Stimulated activated CD8-positive, alpha-beta memory T cell treated with anti-CD3 and anti-CD28 coated beads, Interleukin-7, amount 100 ng/mL, for 48 hours (primary cell): ENCODE data around the gene ECI1.
"Not testable (repeated sequence)": the region's sequence is repeated elsewhere in the genome, so short reads cannot be mapped to it uniquely, and the experiment has no call there.

ENCODE experiments used
- DNase-seq, 2 donors: peaks; one replicate each; pipeline ENCODE4 v3.0.0-alpha.2; 2020; ENCODE audit warnings: low read depth in 1 of 2; ENCODE audit errors: extremely low read depth in 1 of 2

The ECI1 gene

DNA sequence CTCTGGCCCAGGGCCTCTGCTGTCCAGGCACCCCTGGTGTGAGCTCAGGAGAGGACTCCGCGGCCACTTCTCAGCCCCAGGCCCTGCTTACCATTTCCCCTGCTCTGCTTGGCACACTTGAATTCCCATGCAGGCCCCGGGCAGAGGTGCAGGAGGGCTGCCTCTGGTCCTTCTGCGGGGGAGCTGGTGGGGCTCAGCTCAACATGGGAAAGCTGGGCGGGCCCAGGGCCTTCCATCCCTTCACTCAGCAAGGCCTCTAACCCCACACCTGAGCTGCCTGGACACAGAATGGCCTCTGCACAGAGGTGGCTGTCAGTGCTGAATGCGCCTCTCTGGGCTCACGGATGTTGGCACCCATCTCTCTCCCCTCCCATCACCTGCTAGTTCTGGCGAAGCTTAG, 29.1 kb upstream of the ECI1 start:
- no peak for DNase-seq

DNA sequence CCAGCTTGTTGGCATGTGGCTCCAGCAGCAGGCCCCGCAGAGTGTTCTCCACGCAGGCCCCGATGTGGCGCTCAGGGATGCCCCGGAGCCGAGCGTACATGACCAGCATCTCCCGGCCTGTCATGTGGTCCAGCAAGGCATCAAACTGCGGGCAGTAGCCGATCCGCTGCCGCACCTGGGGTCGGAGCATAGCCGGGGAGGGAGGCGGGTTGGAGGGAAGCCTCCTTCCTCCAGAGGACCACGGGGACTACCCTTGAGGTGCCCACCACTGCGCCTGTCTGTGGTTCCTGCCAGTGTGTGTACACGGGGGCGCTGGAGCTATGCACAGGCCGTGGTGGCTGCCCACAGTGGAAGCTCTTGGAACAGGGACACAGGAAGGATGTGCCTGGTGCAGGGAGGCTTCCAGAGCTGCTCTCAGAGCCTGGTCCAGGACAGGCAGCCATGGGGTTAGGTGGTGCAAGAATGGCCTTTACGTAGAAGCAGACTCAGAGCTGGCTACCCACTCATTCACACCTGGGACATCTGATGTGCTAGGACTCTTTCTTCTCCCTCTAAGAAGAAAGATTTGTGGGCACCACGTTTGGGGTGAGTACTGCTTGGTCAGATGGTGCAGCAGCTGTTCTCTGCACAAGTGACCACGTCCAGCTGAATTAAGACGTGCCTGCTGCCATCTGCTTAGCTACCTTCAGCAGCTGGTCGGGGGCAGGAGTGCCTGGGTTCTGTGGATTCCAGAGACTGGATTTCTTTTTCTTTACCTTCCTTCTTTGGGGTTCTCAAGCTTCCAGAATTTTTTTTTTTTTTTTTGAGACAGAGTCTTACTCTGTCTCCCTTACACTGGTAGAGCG, 27.8 kb upstream of the ECI1 start:
- no peak for DNase-seq

DNA sequence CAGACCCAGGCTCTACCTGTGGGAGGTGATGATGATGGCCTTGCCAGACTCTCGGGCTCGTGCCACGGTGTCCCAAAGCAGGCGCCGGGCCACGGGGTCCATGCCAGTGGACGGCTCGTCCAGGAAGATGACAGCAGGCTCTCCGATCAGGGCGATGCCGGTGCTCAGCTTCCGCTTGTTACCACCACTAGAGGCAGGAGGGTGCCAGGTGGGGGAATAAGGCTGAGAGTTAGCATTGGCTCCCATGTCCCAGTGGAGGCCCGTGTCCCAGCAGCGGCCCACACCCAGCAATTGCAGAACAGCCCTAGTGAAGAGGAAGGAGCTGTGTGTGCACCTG, 26.9 kb upstream of the ECI1 start:
- DNase-seq: no peak

DNA sequence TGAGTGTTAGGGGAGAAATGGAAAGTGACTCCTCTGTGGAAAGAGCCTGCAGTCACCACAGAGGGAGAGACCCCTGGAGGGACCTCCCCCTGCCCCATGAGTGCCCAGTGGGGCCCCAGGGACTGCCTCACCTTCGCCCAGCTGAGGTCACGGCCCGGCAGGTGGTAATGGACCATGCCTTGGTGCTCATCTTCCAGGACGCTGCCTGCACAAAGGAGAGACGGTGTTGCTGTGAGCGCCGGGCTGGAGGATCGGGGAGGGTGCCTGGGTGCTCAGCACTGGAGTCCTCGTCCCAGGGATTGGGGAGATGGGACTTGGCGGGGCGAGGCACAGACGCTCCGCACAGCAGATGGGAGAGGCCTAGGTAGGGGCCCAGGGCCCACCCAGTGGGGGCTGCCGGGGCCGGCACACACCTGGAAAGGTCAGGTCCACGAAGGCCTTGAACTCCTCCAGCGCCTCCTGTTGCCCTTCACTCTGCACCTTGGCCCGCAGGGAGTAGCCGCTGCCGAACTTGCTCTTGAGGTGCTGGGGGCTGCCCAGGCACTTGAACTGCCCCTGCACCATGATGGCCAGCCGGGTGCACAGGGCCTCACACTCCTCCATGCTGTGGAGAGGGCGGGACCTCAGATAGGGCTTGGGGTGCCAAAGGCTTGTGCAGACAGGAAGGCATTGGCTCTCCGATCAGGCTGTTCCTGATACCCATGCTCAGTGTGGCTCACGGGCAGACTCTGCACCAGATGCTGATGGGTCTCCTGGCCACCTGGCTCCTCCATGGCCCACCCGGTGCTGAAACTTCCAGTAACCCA, 26.3 kb upstream of the ECI1 start:
- DNase-seq: no peak

DNA sequence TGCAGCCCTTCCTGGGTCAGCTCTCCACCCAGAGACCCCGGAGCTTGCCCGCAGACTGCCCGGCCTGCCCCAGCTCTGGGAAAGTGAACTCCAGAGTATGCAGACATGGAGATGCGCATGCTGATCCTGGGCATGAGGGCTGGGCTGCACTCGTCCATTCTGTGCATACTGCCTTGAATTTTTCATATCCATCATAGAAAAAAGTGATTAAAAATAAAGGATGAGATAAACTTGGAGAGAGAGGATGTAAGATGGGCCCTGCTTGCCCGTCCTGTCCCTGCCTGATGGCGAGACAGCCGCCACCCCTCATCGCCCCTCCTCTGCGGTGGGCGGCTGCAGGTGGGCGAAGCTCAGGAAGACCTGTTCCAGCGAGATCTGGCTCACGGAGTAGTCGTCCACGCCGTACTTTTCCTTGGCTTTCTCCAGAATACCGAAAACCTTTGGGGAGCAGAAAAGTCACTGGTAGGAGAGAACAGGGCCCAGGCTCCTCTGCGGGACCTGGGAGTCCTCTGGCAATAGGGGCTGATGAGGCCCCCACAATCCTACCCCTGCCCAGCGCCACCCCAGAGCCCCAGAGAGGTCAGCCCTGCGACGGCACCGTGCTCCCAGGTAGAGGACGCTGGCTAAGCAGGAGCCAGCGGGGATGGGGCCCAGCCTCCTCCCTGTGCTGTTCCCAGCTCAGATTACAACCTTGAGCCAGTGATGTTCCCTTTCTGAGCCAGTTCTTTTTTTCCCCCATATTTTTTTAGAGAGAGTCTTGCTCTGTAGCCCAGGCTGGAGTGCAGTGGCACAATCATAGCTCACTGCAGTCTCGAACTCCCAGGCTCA, 25.2 kb upstream of the ECI1 start:
- no peak for DNase-seq

DNA sequence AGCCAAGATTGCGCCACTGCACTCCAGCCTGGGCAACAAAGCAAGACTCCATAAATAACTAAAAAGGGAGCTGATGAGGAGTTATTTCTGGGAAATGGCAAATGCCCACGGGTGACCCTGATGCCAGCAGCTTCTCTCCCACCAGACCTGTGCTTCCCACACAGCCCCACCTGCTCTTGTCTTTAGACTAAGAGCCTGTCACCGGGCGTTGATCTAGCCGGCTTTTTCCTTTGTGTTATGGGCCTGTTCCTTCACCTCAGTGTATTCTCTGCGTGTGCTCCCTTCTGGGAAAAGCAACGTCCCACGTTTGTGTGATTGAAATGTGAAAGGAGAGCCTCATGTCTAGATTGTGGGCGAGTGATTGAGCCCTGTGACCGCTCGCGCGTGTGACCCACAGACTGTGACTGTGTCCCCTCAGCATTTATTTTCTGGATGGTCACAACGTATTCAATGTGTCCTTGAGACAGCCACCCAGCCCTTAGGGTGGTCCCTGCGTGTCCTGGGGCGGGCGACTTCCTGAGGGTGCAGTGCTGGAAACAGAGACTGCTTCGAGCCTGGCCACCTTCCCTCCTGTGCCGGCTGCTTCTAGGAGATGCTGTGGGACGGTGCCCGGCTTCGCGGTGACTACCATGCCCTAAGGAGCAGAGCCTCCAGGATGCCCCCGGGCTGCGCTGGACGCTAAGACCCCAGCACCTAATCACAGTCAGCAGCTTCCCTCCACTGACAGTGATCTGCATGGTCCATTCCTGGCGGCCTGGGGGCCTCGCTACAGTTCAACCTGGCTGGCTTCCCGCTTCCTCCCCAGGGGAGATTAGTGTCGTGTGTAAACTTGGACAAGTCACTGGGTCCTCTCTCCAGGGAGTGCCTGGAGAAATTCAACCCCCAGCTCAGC, 24.3 kb upstream of the ECI1 start:
- no peak for DNase-seq

DNA sequence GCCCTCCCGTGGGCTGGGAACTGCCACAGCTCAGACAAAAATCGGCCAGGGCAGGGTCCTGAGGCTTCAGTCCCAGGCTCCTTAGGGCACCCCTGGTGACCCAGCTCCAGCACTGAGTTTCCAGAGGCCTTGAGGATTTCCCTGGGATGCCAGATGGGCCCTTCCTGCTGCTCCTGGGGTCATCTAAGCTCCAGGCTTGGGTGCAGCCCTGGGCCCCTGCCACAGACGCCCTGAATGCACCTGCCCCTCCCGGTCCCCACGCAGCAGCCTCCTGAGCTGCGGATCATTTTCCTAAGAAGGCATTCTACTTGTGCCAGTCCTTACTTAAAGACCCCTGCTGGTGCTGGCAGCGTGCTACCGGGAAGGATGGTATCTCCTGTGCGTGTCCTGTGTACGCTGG, 22.5 kb upstream of the ECI1 start:
- no peak for DNase-seq

DNA sequence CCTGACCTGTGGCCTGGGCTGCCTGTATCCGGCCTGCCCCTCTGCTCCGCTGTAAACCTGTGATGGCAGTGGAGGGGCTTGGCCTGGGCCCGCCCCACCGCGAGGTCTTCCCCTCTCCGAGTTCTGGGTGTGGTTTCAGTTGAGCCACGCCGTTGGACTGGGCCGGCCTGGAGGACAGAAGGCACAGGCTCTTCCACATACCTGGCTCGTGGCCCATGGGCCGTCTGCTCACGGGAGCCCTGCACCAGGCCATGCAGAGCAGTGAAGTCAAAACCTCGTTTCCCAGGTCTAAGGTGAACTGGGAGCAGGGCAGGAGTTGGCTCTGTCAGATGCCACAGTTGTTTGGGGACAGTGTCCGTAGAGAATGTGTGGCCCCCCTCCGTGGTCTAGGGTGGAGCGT, 22.1 kb upstream of the ECI1 start:
- DNase-seq: no peak

DNA sequence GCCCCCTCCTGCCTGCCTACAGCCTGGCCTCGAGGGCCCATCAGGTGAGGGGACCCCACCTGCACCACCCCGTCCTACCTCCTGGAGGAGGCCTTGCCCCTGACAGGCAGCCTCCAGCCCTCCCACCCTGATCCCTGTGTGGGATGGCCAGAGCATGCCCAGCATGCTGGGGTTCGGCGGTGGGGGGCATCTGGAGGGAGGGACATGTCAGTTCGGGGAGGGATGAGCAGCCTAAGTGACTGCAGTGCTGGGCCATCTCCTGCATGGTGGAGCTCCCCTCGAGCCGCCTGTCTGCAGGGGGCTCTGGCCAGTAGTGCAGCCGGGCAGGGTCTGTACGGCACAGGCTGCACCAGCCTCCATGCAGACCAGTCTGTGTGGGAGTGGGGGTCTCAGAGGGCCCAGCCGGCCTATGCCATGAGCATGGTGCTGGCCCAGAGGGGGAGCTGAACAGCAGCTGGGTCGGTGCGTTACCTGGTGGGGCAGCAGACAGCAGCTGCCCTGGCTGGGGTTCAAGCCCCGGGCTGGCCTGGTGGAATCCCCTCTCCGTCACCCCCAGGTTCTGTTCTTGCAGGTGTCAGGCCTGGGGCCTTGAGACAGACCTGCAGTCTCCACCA, 20.6 kb upstream of the ECI1 start:
- DNase-seq: no peak

DNA sequence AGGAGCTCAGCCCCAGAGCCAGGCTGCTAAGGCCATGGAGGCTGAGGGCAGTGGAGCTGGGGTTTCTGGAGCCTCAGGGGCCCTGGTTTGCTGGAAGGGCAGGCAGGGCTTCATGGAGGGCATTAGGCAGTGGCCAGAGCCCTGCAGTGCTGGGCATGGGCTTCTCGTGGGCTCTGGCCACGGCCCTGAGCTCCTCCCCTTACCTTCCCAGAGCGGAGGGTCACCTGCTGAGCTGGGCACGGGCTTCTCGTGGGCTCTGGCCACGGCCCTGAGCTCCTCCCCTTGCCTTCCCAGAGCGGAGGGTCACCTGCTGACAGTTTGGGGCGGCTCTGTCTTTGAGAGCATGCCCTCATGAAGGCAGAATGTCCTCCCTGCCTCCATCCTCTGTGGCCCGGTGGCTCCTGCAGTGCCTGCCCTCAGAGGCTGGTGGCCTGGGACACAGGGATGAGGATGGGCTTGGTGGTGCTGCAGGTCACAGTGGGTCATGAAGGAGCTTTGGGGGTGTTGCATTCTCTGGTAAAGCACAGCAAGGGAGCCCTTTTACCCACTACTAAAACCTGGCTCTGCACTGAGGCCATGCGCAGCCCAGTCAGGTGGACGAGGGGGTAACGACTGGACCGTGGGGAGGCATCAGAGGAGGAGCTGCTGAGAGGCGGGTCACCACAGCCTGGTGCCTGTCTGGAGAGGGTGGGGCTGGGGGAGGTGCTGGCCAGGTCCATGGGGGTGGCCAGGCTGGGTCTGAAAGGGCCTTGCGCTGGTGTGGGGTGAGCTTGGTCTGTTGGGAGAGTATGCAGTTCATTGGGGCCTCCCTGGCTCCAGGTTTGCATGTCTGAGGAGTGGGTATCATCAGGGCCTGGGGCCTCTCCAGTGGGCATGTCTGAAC, 19.4 kb upstream of the ECI1 start:
- DNase-seq: no peak

DNA sequence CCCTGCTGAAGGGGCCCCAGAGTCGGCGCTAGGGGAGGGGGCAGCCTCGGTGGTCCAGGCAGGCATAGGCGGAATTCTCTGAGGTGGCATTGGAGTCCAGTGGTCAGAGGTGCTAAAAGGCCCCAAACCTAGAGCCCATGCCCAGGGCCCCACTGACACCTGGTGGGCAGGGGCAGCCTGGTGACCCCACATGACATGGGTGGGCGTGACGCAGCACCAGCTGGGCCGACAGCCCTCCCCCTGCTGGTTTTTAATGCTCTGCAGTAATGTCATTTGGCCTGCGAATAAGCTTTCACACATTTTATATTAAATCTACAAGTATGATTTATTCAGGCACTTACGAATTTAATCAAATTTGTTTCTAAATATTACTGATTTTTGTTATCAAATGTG, 18.7 kb upstream of the ECI1 start:
- no peak for DNase-seq

DNA sequence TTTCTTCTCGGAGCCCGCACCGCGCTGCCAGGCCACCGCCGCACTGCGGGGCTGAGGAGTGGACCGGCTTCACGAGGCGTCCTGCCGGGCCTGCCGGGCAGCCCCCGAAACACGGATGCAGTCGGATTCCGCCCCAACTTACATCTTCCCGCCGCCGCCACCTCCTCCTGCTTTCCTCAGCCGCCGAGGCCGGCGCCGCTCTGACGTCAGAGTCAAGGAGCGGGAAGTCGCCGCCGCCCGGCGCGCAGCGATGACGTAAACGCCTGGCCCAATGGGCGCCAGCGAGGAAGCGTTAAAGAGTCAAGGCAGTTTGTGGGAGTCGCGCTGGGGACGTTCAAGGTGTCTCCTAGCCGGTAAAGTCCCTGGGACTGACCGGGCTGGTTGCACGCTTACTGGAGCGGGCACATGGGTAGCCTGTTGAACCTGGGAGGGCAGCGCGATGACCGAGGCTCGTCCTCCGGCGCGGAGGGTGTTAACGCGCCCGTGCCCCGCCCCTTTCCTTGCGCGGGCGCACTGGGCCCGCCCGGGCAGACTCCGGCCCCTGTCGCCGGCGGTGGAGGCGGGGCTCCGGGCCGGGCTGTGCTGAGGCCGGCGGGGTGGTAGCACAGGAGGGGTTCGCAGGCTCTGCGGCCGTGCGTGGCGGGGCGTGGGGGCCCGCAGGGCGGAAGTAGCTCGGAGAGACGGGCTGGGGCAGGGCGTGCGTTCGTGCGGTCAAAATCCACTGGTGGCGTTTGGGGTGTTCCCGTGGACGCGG, 16.7 kb upstream of the ECI1 start, which contains the start of gene RNPS1:
Gene RNPS1 (minus strand): TSS at position 214 of the 754 bp plus-strand sequence. CDS start 3,483 bp downstream, outside the sequence.
- DNase-seq: peak; percentile 91 to 93

DNA sequence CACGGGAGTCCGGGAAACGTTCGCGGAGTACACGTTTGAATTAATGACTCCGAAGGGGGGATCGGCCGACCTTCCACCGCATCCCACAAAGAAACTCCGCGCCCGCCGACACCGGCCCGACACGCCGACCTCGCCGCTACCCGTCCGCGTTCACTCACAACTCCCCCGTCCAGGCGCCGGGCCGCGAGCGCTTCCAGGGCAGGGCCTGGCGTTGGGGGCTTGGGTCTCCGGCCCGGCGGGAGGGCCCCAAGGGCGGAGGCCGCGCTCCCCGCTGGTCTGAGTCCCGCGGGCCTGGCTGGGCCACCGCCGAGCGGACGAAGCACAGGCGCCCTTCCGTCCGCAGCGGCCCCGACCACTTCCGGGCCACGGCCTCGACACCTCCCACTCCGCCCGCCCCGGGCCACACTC, 16.1 kb upstream of the ECI1 start:
- not testable (repeated sequence) for DNase-seq

DNA sequence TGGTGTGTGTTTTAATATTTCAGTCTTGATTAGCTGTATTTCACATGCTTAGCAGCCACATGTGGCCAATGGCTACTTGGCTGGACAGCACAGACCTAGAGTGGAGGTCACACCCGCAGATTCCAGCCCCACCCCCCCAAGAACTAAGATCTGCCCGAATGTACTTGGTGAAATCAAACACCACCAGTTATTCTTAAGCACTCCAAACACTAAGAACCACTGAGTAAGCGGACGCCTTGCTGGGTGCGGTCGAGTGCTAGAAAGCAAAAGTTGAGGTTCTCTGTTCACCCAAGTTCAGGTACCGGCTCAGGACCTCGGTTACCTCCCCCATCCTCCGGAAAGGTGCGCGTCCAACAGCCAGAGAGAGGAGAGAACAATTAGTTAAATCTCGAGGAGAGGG, 15.5 kb upstream of the ECI1 start:
- not testable (repeated sequence) for DNase-seq

DNA sequence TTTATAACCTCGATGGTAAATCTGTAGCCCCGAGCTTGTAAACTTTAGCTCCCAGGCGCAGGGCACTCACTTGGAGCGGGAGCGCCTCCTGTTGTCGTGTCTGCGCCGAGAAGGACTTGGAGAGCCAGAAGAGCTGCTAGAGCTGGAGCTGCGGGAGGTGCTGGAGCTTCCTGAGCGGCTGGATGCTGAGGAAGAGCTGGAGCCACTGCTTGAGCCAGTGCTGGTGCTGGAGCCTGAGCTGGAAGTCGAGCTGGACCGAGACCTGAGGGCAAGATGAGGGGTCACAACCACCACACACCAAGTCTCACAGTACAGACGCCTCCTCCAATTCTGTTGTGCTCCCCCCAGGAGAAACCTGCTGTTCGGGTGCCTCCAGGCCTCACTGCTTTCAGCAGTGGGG, 11.6 kb upstream of the ECI1 start:
- DNase-seq: not testable (repeated sequence)

DNA sequence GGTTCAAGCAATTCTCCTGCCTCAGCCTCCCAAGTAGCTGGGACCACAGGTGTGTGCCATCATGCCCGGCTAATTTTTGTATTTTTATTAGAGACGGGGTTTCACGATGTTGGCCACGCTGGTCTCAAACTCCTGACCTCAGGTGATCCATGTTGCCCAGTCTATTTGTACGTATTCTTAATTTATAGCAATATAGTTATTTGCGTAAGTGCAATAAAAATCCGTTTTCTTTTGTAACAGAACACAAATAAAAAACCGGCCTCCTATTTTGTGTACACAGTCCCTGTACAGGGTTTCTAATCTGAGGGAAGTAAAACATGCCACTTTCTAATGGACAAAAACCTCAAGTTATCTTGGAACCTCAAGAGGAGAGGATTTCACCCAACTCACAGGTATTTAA, 8.9 kb upstream of the ECI1 start:
- no peak for DNase-seq

DNA sequence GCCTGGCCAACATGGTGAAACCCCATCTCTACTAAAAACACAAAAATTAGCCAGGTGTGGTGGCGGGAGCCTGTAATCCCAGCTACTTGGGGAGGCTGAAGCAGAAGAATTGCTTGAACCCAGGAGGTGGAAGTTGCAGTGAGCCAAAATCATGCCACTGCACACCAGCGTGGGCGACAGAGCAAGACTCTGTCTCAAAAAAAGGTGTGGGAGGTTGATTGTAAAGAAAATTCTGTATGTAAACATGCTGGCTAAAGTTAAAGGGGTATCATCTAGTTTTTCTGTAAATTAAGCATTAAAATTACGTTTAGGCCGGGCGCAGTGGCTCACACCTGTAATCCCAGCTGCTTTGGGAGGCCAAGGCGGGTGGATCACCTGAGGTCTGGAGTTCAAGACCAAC, 7.1 kb upstream of the ECI1 start:
- not testable (repeated sequence) for DNase-seq

DNA sequence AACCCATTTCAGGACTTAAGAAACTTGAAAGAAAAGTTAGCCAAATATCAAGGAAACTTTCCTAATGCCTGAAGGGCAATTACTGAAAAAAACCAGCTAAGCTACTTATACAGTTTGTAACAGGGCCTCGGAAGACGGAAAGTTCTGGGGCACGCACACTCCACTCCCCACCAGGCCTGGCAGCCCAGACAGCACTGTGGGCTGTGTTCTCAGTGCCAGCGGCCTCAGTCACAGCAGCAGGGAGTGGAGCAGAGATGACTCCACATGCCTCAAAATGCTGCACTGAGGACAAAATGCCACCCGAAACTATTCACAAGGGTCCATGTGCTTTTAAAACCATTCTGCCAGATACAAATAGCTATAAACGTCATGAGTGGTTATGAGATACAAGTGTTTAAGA, 6.3 kb upstream of the ECI1 start:
- DNase-seq: no peak
